Hindlimb muscle (tissue), 1 donor: ENCODE results near the gene MAMDC2. TPM values are rescaled to one million over a fixed set of nuclear protein-coding genes. Genes with fewer than 3 reads are reported as not detected.

Source experiments
- DNase-seq: peaks from one replicate; pipeline ENCODE4 v3.0.0-alpha.2; 2013
- polyA plus RNA-seq: library from polyadenylated mRNA; unstranded; fragments of 120-200 nt; gene quantifications from one replicate; pipeline ENCODE4 v1.2.1, GENCODE V29; 2013; ENCODE audit not compliant: insufficient read length

MAMDC2 gene, protein sequence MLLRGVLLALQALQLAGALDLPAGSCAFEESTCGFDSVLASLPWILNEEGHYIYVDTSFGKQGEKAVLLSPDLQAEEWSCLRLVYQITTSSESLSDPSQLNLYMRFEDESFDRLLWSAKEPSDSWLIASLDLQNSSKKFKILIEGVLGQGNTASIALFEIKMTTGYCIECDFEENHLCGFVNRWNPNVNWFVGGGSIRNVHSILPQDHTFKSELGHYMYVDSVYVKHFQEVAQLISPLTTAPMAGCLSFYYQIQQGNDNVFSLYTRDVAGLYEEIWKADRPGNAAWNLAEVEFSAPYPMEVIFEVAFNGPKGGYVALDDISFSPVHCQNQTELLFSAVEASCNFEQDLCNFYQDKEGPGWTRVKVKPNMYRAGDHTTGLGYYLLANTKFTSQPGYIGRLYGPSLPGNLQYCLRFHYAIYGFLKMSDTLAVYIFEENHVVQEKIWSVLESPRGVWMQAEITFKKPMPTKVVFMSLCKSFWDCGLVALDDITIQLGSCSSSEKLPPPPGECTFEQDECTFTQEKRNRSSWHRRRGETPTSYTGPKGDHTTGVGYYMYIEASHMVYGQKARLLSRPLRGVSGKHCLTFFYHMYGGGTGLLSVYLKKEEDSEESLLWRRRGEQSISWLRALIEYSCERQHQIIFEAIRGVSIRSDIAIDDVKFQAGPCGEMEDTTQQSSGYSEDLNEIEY
- 5.4 TPM for polyA plus RNA-seq

DNA sequence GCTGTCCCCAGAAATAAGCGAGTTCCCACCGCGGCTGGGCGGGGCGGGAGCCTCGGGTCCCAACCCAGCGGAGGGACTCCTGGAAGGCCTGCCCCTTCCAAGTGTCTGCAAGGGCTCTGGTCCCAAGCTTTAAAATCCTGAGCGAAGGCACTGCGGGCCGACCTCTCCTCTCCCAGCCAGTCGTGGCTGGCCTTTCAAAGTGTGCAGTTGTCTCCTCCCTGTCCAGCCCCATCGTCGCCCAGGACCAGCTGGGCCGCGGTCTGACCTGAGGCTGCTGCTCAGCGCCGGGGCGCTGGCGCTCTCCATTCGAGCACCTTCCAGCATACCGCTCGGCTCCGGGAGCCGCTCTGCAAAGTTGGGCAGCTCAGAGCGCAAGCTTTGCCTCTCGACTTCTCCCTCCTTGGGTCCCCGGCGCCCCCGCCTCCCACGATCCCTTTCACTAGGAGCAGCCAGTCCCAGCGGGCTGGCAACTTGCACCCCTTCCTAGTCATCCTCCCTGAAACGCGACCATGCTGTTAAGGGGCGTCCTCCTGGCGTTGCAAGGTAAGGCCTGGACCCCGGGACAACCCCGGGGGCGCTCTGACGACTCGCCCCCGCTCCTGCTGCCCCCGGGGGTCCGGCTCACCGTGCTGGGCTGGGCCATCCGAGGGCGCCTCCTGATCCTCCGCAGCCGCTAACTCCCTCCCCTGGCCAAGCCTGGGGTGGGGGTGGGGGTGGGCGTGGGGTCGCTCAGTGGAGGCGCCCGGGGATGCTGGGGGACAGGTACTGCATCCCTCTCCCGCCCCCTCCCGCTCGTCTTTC is at the start of gene MAMDC2:
Gene MAMDC2 (plus strand): TSS at position 160 of the 801 bp plus-strand sequence. CDS start 350 bp downstream, at position 510.
- peak; percentile 59 for DNase-seq

DNA sequence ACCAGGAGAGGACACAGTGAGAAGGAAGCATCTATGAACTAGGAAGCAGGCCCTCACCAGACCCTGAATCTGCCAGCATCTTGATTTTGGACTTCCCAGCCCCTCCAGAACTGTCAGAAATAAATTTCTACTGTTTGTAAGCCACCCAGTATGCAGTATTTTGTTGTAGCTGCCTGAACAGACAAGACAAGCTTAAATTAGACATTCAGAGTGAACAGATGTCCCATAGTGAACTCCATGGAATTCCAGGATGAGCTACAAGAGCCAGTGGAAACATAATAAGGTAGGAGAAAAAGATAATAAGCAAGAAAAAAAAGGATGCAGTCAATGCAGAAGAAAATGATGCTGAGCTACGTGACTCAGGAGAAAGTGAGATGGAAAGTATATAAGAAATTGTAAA is 47.8 kb upstream of the MAMDC2 start:
- no peak for DNase-seq

DNA sequence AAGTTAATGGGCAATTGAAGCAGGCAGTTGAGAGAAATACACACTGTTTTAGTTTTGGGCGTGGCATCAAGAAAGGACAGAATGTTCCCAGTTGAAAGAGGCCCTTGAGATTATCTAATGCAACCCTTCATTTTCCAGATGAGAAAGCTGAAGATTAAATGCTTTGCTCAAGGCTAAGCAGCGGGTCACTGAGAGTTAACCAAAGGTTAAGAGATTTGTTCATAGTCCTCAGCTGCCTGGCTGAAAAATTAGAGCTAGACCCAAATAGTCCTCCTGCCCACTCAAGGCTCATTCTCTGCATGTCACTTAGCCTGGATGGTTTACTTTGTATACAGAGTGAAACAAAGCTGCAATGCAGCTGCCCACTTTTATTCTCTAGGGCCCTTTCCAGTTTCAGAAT is 46.7 kb upstream of the MAMDC2 start:
- peak; percentile 14 for DNase-seq

DNA sequence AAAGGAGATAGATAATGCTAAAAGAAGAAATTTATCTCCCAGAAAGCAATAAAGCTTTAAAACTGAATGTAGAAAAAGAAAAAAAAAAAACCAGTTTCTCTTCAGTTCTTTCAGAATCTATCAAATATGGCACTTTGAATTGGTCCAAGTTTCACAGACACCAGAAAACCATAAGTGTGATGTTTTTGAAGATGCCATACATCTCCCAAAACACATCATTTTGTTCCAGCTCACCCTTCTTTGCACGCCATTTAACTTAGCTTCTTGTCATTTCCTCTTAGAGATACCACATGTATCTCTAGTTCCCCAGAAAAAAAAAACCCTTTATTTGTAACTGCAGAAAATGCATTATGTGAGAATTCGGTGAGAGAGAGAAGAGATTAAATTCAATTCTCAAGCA is 46.1 kb upstream of the MAMDC2 start:
- DNase-seq: no peak

DNA sequence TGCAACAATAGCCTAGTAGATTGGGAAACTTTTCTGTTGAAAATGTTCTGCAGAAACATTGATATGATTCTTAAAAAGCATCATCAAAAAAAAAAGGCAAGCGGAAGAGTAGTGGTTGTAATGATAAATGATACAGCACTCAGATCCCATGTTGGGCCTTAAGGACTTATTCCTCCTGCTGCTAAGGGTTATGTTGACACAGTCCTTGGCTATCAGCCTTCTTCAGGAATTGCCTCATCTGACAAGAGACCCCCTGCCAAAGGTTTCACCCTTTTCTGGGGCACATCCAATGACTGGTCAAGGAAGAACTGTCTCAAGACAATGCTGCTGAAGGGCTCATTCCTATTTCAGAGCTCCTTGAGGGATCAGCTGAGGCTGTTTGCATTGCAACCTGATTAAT is 44.3 kb upstream of the MAMDC2 start:
- DNase-seq: no peak

DNA sequence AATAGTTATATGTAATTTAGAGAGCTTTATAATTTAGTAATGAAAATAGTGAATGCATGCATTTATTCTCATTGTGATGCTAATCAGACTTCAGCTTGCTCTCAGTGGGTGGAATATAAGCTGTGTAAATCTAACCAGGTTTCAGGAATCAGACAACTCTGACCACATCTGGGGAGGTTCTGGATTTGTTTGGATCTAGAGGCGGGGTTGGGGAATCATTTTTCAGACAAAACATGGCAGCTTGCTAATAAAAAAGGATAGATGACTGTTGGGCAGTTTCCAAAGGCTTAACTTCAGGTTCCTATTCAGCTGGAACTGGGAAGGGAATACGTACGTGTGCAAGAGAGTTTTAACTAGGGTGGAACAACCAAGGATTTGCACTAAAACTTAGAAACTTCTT is 43.2 kb upstream of the MAMDC2 start:
- DNase-seq: no peak

DNA sequence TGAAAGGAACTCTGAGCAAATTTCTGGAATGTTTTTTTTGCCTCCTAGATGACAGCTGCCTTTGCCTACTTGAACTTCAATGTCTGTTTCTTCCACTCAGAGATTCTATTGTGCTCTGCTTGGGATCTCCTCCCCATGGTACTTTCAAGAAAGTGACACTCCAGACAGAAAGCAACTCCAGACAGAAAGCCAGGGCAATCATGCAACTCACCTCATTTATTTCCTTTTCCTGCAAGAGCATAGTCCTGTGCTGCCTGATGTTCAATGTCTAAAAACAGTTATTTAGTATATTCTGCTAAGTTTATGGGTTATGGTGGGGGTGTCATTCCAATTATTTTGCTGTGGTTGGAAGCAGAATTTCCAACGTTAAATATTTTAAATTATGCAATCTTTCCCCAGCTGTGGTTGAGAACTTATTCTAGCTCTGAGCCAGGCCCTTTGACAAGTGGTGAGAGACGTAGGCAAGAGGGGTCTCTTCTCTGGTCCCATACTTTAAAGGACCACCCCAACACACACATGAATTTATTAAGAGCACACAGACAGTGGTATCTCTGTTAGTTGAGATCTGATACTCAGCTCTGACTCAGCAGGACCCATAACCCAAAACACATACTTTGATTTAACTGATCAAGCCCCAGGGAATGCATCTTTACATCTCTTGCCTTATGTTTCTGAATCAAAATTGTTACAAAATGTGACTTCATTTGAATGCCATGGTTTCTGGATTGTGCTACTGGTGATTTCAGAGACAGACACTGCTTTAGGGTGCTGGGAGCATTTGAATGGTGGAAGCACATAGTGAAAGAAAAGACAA is 39.5 kb upstream of the MAMDC2 start:
- DNase-seq: no peak

DNA sequence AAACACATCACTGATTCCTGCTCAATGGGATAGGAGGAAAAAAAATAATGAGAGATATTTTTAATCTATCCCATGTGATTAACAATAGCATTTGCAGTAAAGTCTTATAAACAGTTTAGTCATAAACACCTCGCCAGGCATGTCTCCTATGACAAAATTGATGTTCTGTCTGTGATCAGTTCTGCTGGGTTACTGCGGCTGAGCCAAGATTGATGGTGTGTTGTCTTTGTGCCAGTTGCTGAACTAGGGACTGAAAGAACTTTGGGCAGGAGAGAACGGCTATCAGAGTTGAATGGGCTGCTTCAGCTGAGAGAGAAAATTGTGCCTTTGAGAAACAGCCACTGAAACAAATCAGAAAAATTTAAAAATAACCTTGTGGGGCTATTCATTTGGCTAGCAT is 37.3 kb upstream of the MAMDC2 start:
- no peak for DNase-seq

DNA sequence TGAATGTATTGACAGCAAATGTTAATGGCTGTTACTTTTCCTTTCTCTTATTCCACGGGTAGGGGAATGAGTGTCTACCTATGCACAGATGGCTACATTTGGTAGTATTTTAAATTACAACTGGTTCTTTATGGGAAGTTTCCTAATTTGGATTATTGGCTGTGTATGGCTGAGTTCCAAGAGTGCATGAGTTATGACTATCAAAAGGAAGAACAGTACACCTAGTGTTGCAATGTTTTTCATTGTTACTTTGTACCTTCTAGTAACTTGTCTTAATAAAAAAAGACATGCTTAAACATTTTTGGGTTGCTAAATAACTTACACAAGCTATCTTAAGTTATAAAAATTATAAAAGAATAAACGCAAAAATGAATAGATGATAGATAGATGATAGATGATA is 35.8 kb upstream of the MAMDC2 start:
- DNase-seq: no peak

DNA sequence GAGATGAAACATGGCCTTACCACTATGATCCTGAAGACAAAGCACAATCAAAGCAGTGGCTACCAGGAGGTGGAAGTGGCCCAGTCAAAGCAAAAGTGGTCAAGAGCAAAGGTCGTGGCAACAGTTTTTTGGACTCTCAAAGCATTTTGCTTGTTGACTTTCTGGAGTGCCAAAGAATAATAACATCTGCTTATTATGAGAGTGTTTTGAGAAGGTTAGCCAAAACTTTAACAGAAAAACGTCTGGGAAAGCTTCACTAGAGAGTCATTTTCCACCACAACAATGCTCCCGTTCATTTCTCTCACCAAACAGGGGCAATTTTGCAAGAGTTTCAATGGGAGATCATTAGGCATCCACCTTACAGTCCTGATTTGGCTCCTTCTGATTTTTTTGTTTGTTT is 33.6 kb upstream of the MAMDC2 start:
- DNase-seq: no peak

DNA sequence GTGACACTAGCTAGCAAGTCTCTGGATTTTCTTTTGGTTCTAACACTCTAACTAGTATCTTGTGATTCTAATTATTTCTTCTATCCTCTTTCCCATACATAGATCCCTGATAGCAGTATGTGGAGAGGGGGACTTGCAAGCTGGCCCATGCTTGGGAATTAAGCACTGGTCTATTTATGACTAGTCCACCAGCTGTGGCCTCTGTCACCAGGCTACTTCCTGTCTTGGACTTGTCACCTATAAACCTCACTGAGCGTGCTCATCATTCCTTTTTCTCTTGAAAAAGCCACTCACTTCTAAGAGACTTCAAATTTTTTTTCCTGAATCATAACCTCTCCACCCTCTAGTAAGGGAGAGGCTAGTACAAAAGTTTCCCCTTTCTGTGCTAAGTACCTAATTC is 32.3 kb upstream of the MAMDC2 start:
- DNase-seq: no peak

DNA sequence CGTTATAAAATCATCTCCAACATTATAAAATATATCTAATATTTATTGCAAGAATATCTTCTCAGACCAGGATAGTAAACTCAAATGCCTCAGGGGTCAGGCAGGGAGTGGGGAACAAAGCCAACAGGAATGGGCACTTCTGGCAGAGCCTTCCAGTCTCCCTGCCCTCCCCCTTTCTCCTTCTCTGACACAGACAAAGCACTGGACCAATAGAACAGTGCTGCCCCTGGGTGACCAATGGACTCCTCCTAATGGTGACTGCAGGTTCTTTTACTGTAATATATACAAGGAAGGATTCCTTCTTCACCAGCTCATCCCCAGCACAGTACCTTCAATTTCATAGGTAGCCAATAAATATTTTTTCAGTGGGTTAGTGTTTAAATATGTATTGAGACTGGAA is 31.1 kb upstream of the MAMDC2 start:
- no peak for DNase-seq

DNA sequence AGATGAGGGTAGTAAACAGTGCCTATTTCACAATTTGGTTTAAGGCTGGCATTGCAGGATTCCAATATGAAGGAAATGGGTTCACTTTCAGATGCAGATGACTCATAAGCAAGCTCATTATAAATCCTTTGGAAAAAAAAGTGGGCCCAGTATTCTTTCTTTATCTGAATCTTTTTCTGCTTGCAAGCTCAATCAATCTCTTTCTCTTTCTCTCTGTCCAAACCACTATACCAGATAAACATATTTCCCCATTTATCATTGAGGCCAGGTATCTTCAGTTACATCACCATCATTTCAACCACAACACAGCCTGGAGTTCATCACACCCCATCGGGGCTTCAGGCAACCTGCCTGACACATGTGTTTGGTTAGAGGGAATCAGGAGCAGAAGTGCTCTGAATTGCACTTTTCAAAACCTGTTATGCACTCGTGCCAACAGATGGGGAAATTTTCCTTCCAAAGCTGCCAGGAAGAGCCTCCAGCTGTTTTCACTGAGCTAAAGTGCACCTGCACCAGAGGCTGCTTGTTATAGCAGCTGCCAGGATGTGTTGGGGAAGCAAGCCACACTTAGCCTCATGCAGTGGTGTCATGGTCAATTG is 30.0 kb upstream of the MAMDC2 start:
- DNase-seq: peak; percentile 11

DNA sequence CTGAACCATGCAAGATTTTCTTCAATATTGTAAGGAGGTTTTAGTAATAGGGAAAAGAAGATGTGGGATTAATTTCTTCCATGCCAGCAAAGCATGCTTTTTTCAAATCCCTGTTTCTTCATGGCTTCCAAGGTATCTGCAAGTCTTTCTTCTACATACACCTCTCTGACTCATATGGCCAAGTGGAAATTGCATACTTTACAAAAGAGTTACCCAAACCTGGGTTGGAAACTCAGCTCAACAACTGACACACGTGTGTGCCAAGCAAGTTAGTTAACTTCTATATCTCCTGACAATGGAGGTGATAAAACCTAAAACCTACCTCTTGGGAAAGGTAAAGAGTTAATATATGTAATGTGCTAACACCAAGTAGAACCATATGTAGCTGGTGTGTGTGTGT is 28.5 kb upstream of the MAMDC2 start:
- DNase-seq: no peak

DNA sequence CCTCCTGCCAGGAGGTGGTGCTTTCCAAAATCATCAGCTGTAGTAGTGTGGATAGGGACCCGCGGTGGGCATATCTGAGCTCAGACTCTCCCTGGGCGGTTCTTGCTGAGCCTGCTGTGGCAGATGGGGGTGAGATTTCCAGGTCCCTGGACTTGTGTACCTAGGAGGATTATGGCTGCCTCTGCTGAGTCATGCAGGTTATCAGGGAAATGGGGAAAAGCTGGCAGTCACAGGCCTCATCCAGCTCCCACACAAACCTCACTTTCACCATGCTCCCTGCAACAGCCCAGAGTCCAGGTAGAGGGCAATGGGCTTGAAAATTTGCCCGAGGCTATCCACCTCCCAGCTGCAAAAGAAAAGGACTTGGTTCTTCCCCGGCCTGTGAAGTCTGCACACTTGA is 23.4 kb upstream of the MAMDC2 start:
- DNase-seq: no peak

DNA sequence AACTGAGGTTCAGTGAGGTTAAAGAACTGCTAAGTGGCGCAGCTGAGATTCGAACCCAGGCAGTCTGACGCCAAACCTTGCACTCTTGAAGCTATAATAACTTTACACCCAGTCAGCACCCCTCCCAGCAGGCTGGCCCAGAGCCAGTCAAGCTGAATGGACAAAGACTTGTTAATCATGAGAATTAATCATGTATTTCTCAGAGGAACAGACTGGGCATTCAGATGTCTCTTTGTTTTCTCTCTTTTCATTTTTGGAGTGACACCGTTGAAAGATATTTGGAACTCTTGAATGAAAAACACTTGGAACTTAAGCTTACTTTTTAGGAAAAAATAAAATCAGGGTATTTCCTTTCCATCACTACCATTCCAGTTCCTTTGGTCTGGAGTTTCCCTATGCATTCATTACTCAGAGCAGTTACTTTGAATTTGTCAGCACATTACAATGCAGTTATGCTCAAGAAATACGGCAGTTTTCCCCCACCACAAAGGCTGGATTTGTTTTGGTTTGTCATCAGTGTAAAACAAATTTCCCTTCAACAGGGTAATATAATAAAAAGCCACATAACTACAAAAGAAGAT is 22.6 kb upstream of the MAMDC2 start:
- peak; percentile 13 for DNase-seq

DNA sequence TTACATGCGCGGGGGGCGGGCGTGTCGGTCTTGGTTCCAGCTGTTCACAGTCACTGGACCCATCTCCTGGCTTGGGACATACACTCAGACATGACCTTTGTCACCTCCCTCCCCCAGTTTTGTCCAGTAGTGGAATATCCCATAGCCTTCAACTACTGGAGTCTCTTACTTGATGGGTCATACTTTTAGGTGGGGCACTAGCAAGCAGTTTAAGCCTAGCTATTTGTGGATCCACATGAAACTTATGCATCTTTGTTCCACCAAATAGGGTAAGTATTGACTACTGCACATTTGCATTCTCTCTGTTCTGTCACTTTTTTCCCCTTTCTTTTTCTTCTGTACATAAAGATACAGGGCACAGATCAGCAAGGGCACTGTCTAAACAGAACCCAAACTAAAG is 15.4 kb upstream of the MAMDC2 start:
- DNase-seq: no peak

DNA sequence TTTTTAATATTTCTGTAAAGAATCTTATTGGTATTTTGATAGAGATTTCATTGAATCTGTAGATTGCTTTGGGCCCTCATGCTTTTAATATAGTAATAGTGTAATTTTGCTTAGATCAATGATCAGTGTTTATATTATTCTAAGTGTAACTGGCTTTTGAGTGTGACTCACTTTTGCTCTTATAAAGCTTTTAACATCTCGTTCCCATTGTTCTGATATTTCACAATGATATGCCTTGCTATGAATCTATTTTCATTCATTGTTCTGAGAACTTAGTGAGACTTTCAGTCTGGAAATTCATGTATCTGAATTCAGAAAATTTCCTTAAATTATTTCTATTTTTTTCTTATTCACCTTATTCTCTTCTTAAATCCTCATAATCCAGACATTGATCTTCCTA is 13.5 kb upstream of the MAMDC2 start:
- no peak for DNase-seq

DNA sequence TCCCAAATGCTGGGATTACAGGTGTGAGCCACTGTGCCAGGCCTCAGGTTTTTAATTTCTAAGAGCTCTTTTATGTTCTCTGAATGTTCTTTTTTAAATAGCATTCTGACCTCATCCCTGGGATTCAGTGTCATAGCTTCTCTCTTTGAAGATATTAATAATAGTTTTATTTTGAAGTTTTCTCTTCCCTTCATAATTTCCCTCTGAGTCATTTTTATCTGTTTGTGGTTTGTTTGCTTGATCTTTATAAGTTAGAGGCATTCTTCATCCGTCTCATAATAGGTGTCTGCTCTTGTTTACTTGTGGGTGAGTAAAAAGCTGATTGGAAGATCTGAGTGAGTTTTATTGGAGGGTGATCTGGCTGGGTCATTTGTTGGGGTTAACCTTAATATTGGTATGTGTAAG is 12.5 kb upstream of the MAMDC2 start:
- no peak for DNase-seq

DNA sequence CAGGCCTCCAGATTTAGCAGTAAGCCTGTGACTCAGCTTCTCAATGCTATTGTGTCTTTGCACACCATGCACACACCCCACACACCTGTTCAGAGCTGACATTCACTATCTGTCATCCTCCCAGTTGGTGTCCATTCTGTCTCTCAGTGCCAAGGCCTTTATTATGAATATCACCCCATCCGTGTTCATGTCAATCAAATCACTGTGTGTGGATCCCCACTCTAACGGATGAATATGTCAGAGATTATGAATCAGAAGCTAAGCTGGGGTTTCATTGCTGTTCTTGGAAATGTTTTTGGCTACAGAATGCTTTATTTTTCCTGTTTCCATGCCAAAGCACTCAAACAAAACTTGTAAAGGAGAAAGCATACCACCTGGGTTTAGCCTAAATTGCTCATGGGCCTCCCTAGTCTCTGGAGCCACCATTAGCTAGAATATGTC is 9.4 kb upstream of the MAMDC2 start:
- DNase-seq: no peak

DNA sequence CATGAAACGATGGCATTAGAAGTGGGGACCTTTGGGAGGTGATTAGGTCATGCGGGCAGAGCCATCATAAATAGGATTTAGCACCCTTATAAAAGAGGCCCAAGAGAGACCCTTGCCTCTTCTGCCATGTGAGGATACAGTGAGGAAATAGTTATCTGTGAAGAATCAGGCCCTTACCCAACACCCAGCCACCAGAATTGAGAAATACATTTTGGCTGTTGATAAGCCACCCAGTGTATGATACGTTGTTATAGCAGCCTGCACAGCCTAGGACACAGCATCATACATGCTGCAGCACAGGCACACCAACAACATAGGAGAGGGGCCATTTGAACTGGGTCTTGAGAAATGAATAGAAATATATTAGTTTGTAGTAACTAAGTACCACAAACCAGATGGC is 8.0 kb upstream of the MAMDC2 start:
- DNase-seq: no peak

DNA sequence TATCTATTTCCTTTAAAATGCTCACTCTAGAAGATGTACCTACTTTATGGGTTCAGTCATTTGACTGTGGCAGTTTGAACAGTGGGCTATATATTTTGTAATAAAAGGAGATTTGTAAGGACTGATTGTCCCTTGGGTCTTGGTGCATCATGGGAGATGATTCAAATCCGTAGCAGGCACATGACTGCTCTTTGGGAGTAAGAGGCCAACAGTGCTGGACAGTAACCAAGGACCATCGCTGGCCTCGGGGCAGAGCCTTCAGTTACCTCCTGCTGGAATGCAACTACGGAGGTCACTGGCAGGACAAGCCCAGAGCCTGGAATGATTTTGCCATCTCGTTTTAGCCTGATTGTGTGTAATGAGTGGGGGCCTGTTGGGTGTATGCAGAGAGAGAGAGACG is 7.0 kb upstream of the MAMDC2 start:
- DNase-seq: no peak
